HG03025 (cell line): Measurements from ENCODE around the gene GRID1.
"Not testable (repeated sequence)": the region's sequence is repeated elsewhere in the genome, so short reads cannot be mapped to it uniquely, and the experiment has no call there.

Experiments used
- ATAC-seq: cut with Tn5 transposase; IDR thresholded peaks from one replicate; pipeline ENCODE4 v1.9.1; 2021; ENCODE audit warnings: mild to moderate bottlenecking, moderate library complexity; ENCODE audit not compliant: unreplicated experiment, low FRiP score

Gene GRID1

DNA sequence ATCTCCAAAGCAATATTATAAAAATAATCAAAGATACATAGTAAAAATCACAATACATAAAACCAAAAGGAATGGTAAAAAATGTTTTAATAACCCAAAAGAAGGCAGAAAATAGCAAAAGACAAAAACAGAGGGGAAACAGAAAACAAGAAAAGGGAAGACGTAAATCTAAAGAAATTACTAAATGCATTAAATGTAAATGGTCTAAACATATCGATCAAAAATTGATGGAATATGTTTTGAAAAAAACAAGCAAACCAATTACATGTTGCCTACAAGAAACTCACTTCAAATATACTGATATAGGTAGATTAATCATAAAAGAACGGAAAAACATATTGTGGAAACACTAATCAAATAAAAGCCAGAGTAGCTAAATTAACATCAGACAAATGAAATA, 369.1 kb downstream of the GRID1 start:
- no peak for ATAC-seq

DNA sequence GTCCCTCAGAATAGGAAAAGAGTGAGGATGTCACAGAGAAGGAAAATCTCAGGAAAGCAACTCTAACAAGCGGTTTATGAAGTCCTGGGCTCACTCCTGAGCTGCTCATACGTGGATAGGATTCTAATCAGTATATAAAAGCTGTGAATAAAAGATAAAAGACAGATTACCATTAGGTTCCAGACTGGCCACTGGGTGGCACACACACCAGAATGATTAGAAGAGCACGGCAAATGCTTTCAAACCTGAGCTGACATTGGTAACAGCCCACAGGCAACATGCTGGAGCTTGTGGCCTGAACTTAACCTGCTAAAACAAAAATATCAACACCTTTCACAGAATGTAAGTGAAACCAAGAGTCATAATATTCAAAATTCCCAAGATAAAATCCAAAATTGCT, 370.8 kb downstream of the GRID1 start:
- ATAC-seq = no peak

DNA sequence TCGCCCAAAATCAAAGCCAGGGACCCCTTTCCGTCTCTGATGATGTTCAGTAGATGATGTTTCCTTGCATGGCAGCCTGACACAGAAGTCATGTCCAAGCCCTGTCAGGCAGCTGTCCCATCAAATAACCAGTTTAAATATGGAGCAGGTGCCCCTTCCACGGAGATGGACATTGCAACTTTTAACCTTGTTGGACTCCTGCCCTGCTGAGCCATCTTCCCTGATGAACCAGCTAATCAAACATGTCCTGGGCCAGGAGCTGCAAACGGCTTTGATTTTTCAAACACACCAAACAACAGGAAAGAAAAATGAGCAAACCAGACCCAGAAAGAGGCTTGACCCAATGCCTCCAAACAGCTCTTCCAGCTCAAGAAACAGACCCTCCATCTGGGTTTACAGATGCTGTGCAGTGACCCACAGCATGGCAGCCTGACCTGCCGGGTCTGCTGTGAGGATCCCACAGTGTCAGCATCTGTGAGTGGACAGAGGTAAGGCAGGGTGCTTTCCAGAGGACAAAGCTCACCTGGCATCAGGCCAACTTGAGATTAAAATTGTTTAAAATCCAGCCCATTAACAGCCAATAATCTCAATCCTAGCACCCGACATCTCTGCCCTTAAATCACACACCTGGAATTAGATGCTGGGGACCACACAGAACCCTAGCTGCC, 372.6 kb downstream of the GRID1 start:
- no peak for ATAC-seq

DNA sequence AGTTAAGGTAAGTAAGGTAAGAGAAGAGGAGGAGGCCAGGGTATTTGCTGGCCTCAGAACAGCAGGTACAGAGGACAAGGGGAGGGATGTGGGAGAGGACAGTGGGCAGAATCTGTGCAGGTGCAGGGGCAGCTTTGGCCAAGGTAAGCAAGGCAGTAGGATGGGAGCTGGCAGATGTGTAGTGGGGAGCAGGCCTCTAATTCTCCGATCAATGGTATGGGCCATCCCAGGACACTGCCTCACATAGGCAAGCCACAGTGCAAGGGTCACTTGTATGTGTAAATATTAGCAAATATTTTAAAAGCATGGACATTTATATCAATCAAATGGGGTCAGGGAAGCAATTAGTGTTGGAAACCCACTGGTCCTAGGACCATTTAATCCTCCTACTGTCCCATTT, 373.5 kb downstream of the GRID1 start:
- no peak for ATAC-seq

DNA sequence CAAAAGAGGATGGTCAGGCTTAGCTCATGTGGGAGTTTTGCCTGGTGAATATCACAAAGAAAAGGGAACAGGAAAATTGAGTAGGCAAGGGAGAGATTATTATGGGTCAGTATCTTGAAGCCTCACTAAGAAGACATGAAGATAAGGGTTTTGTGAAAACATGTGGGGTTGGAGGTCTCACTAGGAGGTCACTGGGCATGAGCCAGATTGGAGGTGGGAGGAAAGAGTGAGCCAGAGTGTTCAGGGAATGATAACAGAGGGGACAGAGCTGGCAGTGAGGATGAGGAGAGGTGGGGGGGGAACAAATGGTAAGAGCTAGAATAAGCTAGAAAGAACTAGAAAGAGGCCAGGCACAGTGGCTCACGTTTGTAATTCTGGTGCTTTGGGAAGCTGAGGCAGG, 374.3 kb downstream of the GRID1 start:
- ATAC-seq = no peak

DNA sequence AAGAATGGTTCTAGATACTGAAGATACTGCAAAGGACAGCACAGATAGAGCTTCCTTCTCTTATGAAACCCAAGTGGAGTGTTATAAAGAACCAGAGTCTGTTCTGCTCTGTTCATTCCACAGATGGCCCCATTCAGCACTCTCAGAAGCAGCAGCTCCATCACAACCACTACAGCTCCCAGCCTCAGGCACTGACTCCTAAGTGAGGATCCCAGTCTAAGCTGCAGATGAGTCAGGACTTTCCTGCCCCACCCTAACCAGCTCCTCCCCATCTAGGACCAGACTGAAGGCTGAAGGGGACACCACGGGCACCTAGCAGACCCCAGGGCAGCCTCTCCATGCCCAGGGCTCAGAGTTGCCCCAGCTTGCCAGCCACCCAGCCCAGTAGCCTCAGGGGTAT, 379.8 kb downstream of the GRID1 start:
- ATAC-seq = no peak

DNA sequence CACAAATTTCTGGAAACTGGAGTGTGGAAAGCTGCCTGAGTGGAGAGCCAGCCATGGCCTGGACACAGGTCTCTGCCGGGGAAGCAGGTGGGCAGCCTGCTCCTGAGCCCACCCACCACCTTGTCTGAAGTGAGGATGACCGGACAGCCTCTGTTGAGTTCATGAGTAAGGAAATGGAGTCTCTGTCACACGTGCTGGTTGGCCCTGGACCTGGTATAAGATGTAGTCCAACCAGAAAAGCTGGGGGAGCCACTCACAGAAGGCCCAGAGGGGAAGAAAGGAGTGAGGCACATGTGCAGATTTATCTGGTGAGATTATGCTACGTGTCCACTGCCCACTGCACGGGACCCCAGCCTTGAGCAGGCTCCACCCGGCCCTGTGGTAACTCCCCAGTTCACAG, 383.5 kb downstream of the GRID1 start:
- ATAC-seq = no peak

DNA sequence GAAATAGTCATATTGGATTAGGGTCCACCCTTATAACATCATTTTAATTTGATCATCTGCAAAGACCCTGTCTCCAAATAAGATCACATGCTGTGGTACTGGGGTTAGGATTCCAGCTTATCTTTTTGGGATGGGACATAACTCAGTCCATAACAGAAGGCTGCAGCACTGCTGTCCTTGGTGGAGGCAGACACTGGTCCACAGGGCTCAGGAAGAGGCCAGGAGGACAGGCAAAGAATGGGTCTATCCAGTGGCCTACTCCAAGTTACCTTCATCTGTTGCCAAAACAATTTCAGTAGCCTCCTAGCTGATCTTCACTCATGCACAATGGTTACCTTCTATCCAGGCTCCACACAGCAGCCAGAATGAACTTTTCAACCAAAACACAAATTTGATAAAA, 387.0 kb downstream of the GRID1 start:
- no peak for ATAC-seq

DNA sequence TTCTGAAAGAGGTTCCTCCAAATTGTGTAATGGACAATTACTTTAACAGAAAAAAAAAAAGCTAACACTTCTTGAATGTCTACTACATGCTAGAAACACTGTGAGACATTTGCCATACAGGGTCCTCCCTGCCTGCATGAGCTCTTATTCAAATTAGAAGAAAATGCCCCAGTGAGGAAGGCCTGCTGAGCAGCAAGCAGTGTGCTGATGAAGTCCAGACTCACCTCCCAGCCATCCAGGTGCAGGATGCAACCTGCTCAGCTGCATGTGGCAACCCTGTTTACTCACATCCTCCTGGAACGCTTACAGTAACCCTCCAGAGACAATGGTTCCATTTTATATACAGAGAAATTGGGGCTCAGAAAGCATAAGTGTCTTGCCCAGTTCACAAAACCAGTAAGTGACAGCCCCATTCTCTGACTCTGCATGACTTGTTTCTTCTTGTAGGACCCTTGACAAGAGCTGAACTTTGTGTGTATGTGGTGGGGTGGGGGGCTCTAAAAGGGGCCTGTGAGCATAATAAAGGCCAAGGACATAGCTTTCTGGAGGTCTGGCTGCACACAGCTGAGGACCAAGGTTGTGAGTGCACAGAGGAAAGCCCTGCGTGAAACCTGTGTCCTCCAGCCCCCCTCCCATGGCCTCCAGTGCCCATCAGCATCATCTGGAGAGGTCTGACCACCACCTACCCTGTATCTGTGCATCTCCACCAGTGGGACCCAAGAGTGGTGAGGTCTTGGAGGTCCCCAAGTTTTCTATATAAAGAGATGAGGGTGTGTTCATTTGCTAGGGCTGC, 387.8 kb downstream of the GRID1 start:
- no peak for ATAC-seq

DNA sequence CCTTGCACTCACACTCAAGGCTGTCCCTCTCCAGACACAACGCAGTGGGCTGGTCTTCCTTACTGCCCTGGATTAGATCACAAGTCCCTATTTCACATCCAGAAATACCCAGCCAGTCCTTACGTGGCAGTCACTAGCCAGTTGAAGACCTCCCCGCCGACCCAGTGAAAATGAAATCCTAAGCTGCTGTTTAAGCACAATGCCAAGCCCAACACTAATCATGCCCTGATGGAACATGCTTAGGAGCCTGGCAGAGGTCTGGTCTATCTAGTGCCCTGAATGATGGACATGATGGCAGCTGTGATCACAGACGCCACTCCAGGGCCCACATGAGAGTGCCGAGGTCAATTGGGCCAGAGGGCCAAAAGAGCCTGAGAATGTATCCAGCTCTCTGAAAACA, 389.0 kb downstream of the GRID1 start:
- no peak for ATAC-seq

DNA sequence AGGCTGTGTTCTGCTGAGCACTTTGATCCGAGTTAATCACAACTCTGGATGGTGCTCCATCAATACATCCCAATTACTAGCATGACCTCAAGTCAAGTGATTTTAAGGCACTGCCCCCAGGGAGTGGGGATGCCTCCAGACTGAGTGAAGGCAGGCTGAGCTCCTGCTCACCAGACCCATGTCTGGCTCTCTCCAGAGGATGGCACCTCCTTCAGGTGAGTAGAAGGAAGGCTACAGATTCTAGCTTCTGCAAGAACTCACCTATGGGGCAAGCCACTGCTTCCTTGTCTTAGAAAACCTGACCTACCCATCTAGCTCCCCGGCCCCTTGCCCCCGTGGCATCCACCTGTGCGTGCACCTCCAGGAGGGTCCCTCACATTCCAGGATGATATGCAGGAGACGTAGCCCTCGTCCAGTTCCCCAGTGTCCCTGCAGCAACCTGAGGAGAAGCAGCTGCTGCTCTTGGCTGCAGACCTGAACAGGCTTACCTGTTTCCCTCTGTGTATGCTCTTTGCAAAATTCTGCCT, 390.3 kb downstream of the GRID1 start:
- no peak for ATAC-seq

DNA sequence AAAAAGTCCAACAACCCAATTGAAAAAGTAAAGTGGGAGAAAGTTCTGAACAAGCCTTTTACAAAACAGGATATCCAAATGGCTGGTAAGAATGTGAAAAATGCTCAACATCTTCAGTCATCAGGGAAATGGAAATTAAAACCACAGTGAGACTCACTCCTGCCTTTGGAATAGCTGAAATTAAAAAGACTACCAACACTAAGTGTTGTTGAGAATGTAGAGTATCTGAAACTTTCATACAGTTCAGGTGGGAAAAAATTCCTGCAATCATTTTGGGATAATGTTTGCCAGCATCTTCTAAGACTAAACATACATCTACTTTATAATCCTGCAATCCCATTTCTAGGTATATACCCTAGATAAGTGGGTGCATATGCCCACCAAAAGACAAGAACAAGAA, 395.1 kb downstream of the GRID1 start:
- no peak for ATAC-seq

DNA sequence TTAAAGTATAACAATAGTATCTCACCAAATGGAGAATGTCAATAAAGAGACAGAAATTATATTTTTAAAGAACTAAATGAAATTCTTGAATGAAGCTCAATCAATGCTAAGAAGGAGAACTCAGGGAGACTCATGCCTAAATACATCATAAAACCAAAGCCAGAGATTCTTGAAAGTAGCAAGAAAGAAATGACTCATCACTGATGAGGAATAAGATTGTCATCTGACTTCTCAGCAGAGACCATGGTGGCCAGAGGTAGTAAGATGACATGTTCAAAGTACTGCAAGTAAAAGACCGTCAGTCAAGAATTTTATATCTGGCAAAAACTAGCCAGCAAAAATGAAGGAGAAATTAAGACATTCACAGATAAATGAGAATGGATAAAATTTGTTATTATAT, 399.0 kb downstream of the GRID1 start:
- no peak for ATAC-seq

DNA sequence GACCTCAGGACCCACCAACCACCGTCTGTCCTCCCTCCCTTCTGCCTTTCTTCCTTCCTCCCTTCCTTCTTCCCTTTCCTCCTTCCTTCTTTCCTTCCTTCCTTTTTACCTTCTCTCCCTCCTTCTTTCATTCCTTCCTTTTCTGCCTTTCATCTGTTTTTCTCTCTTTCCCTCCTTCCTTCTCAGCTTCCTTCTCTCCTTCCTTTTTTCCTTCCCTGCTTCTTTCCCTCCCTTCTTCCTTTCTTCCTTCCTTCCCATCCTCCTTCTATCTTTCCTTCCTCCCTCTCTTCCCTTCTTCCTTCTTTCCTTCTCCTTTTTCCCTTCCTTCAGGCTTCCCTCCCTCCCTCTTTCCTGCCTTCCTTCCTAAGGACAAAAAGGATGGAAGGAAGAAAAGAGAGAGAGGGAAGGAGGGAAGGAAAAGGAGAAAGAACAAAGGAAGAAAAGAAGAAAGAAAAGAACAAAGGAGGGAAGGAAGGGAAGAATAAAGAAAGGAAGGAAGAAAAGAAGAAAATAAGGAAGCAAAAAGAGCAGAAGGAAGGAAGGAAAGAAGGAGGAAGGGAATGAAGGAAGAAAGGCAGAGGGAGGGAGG, 405.0 kb downstream of the GRID1 start:
- ATAC-seq = no peak

DNA sequence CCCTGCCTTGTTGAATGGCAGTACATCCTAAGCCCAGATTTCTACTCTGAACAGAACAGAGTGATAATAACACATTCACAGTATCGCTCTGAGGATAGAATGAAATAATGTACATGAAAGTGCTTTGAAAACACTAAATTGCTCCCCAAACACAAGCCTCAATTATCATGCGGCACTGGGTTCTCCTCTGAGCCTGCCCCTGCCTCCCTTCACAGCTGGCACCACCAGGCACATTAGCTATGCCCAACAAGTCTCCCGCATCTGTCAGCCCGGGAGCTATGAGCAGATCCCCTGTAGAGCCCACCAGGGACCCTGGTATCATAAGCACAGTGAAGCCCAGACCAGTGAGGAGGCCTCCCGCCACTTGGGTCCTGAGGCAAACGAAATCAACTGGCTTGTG, 405.5 kb downstream of the GRID1 start:
- ATAC-seq = no peak

DNA sequence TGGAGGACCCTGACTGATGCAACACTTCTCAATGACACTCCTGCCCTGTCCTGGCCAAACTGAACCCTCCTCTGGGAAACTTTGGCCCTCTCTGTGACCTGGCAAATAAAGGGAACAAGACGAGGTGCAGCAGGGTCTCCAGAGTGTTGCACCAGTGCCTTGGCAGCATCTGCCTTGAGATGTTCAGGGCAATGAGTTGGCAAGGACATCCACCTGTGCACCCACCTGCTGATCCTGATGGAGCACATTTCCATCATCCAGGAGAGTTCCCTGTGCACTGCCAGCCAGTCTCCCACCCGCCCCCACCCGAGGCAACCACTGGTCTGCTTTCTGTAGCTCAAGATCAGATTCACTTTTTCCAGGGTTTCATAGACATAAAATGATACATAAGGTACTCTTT, 407.4 kb downstream of the GRID1 start:
- no peak for ATAC-seq

DNA sequence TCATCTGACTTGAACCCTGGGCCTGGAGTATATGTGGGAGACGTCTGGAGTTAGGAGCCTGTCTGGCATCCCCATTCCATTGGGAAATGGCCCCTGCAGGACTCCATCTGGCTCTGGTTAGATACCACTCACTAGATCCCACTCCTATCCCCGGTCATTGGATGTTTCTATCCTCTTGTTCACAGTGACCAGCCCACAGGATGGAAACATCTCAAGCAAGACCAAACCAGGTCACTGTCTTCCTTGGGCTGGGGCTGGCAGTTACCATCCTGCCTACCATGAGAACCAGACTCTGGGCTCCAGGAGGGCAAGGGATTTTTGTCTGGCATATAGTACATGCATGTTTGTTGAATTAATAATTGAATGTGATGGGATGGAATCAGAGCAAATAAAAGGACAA, 415.7 kb downstream of the GRID1 start:
- no peak for ATAC-seq

DNA sequence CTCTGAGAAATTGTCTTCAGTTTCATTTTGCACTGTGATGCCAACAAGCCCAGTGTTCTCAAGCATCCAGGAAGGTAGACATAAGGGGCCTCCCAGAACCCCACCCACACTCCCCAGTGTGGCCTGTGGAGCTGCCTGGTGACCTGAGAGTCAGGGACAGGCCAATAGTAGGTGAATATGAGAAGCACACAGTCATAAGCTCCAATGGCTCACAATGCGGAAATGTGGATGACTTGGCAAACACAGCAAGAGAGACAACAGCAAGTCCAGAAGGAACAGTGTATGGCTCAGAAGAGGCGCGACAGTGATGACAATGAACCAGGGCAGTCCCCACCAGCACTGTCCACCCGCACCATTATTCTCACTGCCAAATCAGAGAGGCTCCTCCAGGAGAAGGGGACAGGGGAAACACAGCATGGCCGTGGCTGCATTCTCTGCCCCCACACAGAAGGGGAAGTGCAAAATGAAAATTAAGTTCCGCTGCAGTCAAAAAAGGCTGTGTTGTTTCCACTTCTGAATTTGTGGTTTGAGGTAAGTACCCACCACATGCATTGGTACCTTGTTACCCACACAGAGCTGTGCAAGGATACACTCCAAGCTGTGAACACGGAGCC, 419.8 kb downstream of the GRID1 start:
- peak; percentile 92 for ATAC-seq

DNA sequence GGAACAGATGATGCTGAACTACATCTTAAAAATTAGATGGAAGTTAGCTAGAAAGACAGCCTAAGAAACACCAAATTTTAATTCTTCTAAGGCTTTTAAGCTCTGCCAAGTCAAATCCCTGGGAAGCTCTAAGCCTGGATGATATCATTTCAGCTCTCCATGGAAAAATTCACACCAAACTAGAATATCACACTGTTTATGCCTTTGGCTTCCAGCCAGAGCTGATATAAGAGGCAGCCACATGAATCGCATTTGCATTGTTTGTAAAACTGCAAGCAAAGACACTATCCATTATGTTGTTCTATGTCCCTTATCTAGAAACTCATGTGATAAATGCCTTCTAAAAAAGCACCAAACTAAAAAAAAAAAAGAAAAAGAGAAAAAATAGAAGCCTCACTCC, 430.4 kb downstream of the GRID1 start:
- ATAC-seq = no peak

DNA sequence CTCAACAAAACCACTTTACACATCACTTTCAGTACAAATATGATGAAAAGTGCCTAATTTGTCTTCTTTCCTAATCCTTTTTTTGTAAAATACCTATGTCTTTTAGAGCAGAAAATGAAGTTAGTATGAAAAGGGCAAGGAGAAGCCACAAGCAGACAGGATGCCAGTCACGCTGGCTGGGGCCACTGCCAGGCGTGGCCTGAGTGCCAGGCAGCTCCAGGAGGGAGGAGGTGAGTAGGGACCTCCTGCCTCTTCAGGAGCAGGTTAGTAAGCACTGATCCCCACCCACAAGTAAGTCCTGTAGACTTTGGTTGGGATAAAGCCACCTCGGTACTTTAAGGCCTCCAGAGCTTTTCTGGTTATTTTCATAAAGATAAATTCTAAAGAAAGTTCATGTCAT, 432.0 kb downstream of the GRID1 start:
- no peak for ATAC-seq

DNA sequence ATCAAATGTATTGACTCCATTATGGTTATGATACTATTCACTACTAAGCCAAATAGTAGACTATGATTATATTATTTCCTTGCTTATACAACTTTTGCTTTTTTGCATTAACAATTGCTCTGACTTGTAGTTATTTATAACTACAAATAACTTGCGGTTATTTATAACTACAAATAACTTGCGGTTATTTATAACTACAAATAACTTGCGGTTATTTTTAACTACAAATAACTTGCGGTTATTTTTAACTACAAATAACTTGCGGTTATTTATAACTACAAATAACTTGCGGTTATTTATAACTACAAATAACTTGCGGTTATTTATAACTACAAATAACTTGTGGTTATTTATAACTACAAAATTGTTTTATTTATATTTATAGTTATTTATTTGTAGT, 436.6 kb downstream of the GRID1 start:
- ATAC-seq = not testable (repeated sequence)
